COR-L47 (cell line): ENCODE data around the gene DKKL1.
A peak's percentile ranks its signal among the peaks of the same experiment; 100 is the strongest.
"Not testable (repeated sequence)": the region's sequence is repeated elsewhere in the genome, so short reads cannot be mapped to it uniquely, and the experiment has no call there.

Experiments used
- DNase-seq: peaks from one replicate; lab custom pipeline; 2025; lab: John Stamatoyannopoulos, UW

DKKL1 gene

DNA sequence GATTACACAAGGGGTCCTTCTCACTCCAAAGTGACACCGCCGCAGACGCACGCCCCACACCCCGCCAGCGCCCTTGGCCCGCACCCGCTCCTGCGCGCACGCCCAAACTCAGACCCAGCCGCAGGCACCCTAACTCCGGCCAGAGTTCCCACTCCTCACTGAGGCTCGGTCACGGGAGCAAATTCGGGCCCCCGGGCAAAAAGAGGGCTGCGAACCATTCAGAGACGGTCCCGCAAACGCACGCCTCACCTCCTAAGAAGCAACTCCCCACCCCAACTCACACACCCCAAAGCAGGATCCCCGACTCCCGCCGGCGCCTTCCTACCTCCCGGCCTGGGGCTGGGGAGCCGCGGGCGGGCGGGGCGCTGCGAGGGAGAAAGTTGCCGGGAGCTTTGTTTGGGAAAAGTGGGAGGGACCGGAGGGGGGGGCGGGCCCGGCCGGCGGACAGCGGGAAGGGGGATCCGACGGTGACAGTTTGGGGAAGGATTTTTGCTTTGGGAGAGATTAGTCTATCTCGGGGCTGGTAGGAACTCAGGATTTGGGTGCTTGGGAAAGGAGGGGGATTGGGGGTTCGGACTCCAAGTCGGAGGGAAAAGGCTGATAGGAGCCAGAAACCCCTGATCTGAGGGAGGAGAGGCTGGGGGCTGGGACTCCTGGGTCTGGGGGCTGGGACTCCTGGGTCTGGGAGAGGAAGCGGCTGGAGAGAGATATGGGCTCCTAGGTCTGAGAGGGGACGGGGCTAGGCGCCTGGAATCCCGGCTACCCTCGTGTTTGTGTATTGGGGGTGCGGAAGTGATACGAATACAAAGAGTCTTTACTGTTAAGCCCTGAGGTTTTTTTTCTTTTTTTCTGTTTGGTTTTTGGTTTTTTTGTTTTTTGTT is 1.4 kb upstream of the DKKL1 start, which contains the start of gene TEAD2:
TEAD2 (minus strand) TSS at position 369 of the 881 bp plus-strand sequence. CDS start 2,341 bp downstream, outside the sequence.
- DNase-seq = no peak

- no peak for DNase-seq
Observed at GRCh38 chr19:49362929-49363267, 779 bp upstream of the DKKL1 start.

- DNase-seq = no peak
Observed at GRCh38 chr19:49364083-49364737, 533 bp downstream of the DKKL1 start.

- DNase-seq = no peak
Observed at GRCh38 chr19:49366110-49366509, 2.4 kb downstream of the DKKL1 start.

DNA sequence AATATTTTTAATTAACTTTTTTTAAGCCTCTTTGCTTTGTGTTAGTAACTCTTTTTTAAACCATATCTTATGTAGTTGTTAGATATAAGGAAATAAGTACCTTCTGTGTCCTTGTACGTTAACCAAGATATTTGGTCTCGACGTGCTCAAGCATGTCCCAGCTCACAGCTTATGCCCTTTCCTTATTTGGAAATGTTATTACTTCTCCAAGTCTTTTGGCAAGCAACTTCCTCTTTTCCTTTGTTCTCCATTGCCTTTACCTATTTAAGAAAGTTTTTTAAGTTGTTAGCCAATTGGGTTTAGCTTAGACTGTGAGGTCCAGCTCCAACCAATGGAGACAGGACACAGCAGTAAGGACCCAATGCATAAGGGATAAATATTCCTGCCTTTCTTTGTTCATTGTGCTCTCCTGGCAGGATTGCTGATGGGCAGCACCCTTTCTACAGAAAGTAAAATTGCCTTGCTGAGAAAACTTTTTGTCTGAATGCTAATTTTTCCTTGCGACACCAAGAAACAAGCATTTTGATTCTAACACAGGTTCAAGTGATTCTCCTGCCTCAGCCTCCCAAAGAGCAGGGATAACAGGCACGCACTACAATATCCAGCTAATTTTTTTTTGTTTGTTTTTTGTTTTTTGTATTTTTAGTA is 5.2 kb downstream of the DKKL1 start:
- no peak for DNase-seq

DNA sequence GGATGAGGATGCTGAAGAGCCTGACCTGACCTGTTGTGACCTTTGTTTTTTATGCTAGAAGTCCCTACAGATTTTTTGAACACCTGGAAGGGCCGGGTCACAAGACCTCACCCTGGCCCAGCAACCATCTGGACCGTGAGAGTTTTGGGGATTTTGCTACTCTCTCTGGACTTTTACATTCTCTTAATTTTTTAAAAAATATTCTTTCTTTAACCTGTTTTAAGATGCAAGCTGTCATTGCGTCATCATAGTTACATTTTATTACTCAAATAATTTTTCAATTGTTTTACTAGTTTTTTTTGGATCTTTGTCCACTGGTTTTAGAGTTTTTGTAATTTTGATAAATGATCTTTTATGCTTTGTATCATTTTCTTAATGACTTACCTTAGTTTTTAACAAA is 7.5 kb downstream of the DKKL1 start:
- no peak for DNase-seq

DNA sequence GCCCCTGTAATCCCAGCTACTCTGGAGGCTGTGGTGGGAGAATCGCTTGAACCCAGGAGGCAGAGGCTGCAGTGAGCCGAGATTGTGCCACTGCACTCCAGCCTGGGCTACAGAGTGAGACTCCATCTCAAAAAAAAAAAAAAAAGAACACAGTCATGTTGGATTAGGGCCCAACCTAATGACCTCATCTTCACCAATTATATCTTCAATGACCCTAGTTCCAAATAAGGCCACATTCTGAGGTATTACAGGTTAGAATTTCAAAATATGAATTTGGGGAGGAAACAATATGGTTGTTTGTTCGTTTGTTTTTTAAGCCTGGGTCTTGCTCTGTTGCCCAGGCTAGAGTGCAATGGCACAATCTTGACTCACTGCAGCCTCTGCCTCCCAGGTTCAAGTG is 9.5 kb downstream of the DKKL1 start:
- not testable (repeated sequence) for DNase-seq

DNA sequence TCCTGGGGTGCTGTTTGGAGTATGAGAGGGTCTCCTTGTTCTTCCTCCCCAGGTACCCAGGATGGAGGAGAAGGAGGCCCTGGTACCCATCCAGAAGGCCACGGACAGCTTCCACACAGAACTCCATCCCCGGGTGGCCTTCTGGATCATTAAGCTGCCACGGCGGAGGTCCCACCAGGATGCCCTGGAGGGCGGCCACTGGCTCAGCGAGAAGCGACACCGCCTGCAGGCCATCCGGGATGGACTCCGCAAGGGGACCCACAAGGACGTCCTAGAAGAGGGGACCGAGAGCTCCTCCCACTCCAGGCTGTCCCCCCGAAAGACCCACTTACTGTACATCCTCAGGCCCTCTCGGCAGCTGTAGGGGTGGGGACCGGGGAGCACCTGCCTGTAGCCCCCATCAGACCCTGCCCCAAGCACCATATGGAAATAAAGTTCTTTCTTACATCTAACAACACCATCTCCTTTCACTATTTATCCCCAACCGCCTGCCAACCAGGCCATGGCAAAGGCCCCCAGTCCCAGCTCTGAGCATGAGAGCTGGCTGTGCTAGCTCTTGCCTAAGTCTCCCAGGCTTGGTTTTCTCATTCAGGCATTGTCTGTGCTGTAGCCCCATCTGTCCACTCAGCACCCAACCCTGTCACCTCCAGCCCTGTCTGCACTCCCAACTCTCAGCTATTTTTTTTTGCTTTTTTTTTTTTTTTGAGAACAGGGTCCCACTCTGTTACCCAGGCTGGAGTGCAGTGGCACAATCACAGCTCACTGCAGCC is 11.2 kb downstream of the DKKL1 start:
- DNase-seq = no peak

DNA sequence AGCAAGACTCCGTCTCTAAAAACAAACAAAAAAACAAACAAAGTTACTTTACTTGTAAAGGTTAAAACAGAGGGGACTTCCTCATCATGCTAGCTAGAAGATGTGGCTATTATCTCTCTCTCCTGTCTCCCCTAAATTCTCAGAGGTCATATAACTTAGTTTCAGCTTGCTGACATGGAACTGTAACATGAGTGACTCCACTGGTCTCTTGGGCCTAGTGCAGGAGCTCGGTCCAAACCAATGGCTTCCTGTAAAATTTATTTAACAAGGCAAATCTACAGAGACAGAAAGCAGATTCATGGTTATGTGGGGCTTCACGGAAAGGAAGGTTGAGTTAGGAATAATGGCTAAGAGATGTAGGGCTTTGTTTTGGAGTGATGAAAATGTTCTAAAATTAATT is 14.8 kb downstream of the DKKL1 start:
- no peak for DNase-seq

- DNase-seq = no peak
Observed at GRCh38 chr19:49380391-49380790, 16.7 kb downstream of the DKKL1 start.

DNA sequence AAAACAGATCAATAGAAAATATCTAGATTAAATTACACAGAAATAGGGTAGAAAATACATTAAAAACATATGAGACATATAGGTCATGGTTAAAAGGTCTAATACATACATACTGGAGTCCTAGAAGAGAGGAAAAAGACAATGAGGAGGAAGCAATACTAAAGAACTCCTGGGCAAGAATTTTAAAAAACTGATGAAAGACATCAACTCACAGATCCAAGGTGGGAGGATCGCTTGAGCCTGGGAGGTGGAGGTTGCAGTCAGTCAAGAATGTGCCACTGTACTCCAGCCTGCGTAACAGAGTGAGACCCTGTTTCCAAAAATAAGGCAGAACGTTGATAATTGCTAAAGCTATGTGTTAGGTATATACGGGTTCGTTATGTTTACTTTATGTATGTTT is 19.0 kb downstream of the DKKL1 start:
- no peak for DNase-seq

DNA sequence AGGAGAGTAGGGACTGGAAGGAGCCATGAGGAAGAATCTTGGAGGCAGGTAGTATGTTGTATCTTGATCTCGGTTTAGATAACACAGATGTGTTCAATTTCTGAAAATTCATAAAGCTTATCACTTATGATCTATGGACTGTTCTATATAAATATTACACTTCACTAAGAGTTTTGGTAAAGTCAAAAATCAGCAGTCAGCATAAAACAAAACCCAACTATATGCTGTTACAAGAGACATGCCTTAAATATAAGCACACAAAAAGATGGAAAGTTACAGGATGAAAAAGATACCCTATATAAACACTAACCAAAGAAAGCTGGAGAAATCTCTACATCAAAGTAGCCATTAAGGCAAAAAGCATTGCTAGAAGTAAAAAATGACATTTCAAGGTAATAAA is 19.9 kb downstream of the DKKL1 start:
- DNase-seq = no peak

DNA sequence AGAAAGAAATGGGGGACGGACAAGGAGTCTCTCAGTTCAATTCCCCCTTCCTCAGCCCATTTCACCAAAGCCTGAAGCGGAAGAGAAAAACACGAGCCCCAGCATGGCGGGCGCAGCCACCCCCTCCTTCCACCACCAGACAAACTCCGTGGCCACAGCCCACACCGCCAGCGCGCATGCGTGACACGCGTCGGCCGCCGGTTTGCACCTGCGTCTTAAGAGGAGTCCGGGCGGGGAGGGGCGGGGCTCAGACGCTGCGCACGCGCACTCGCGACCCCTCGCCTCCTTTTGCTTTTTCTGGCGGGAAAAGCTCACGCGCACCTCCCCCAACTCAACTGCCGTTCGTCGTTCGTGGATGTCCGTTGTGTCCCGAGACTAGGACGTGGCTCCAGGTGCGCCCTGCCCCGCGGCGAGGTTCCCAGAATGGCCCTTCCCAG is 24.3 kb downstream of the DKKL1 start, which contains the start of gene KASH5:
KASH5 (plus strand) TSS at position 314 of the 437 bp plus-strand sequence. CDS start 2,635 bp downstream, outside the sequence.
- DNase-seq = peak; percentile 31

GRCh38 chr19:49389406-49389805 is 25.7 kb downstream of the DKKL1 start:
- no peak for DNase-seq

GRCh38 chr19:49390131-49390928 is 26.7 kb downstream of the DKKL1 start:
- DNase-seq = no peak

DNA sequence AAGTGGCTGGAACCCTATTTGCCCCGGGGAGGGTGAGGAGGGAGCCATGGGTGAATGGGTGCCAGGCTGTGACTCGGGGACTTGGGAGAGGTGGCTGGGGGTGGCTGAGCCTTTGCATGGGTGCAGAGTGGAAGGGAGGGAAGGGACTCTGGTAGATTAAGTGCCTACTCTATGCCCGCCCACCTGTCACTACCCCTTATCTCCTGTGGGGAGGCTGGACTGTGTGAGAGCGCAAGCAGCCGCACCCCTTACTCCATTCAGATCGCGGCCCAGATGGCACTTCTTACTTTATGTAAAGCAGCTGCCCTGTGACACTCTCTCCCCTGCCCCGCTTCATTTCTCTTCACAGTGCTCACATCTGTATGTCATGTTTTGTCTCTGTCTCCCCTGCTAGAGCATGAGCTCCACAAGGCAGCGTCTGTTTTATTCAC is 27.3 kb downstream of the DKKL1 start:
- no peak for DNase-seq

DNA sequence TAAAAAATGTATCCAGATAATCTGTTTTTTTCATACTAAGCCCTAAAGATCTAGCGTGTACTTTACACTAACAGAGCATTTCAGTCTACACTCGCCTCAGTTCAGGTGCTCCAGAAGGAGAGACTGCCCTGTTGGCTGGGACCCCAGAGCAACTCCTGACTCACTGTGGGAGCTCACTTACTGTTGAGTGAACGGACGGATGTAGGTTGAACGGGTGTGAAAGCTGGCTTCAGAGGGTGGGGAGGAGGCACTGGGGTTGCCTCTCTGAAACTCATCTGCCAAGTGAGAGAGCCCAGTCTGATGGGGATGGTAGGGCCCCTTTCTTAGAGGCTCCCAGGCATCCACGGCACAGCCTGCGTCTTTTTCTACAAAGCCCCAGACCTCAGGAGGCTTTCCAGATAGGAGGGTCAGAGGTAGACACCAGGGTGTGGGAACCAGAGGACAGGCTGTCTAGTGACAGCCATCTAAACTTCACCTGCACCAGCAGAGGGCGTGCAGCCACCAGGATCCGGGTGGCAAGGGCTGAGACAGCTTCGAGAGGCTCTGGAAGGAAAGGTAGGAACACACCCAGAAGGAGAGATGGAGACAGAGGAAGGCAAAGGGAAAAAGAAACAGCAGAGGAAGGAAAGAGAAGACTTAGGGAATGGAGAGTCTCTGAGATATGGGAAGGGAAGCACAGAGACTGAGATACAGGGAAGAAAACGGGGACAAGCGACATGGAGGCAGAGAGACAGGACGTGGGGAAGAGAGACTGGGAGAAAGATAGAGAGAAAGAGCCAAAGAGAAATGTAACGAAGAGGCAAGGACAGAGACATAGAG is 28.1 kb downstream of the DKKL1 start:
- DNase-seq = peak; percentile 68

DNA sequence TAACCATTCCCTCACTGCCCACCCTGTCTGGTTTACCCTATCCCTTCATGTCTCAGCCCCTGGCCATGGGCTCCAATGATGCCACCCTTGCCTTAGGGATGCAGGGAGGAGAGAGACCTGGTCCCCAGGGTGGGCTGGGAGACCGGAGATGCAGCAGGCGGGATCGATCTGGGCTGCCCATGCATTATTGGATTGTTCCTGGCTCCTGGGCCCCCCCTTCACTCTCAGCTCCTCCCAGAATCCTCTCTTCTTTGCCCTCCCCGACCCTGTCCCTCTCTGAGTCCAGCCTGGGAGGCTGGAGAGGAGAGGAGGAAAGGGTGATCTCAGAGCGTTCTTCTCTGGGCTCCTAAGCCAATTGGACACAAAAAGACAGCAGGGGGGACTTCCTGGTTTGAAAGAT is 30.2 kb downstream of the DKKL1 start:
- no peak for DNase-seq

DNA sequence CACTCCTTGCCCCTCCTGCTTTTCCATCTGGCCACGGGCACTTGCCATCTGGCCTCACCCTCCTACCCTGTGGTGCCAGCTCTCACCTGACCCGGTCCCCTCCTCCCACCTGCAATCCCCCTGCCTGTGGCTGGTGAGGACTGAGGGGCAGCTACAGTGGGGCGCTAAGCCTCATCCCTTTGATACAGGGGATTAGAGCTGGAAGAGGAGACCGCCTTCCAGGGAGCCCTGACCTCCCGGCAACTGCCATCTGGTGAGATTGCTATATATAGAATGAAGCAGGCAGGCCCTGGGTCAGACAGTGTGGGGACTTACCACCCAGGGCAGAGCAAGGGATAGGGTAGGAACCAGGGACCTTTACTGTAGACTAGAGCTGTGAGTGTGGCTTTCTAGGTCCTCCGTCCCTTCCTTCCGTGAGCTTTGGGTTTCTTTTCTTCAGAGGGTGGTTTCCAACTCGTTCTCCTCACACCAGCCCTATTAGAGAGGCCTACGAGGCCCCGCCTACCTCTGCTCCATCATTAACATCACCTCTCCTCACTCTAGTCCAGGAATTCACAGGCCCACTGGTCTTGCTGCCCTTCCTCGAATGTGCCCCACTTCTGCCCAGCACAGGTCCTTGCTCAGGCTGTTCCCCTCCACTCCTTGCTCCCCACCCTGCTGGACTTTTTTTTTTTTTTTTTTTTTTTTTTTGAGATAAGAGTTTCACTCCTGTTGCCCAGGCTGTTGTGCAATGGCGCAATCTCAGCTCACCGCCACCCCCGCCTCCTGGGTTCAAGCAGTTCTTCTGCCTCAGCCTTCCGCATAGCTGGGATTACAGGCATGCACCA is 32.1 kb downstream of the DKKL1 start:
- no peak for DNase-seq
